A549 (cell line): ENCODE results near the gene RHOT1.

Experiments
- CBX2 ChIP-seq: fragments of 200-600 bp; sonication (generic); IDR thresholded peaks from 2 replicates; pipeline ENCODE4 v1.6.1; 2016; ENCODE audit warnings: low read depth, mild to moderate bottlenecking, borderline replicate concordance
- CEBPB ChIP-seq, 2 experiments: fragments of >200 bp in 1 of 2; sonication (Bioruptor Twin) in 1 of 2; formaldehyde crosslinking in 1 of 2; IDR thresholded peaks; 2 replicates each; pipeline ENCODE4 v1.6.1; 2012 to 2016
- CTCF ChIP-seq: fragments of >200 bp; sonication (Bioruptor Twin); formaldehyde crosslinking; IDR thresholded peaks from 3 replicates; pipeline ENCODE4 v1.5.1; 2016
- EHMT2 ChIP-seq: fragments of 200-600 bp; sonication (generic); IDR thresholded peaks from 2 replicates; pipeline ENCODE4 v1.6.1; 2016; ENCODE audit warnings: antibody characterized with exemption, low read depth, mild to moderate bottlenecking, moderate library complexity
- JUNB ChIP-seq: fragments of >200 bp; sonication (Bioruptor Twin); formaldehyde crosslinking; IDR thresholded peaks from 2 replicates; pipeline ENCODE4 v1.6.1; 2016
- MAX ChIP-seq: IDR thresholded peaks from 2 replicates; pipeline ENCODE4 v1.6.1; 2012
- POLR2A ChIP-seq: IDR thresholded peaks from 2 replicates; pipeline ENCODE4 v1.6.1; 2012; ENCODE audit warnings: mild to moderate bottlenecking, low read length
- RAD21 ChIP-seq, 2 experiments: fragments of >200 bp in 1 of 2; sonication (Bioruptor Twin) in 1 of 2; formaldehyde crosslinking in 1 of 2; IDR thresholded peaks in 1 of 2; conservative IDR thresholded peaks in 1 of 2; 2 replicates in 1 of 2; 3 replicates in 1 of 2; pipeline ENCODE4 v1.6.1; 2012 to 2018; ENCODE audit warnings: inconsistent platforms in 1 of 2
- REST ChIP-seq: fragments of 200-600 bp; sonication (generic); IDR thresholded peaks from 2 replicates; pipeline ENCODE4 v1.6.1; 2016; ENCODE audit warnings: antibody characterized with exemption, mild to moderate bottlenecking, moderate library complexity
- RNF2 ChIP-seq: fragments of 200-600 bp; sonication (generic); IDR thresholded peaks from 2 replicates; pipeline ENCODE4 v1.6.1; 2016; ENCODE audit warnings: low read depth, mild to moderate bottlenecking, antibody characterized with exemption, moderate library complexity, borderline replicate concordance
- ZC3H11A ChIP-seq: fragments of 450-650 bp; IDR thresholded peaks from 2 replicates; pipeline ENCODE4 v1.6.1; 2014; ENCODE audit warnings: antibody characterized with exemption, mild to moderate bottlenecking

GRCh38 chr17:32102172-32102571 lies 40.1 kb upstream of the RHOT1 start:
- TF ChIP-seq REST (no peak), CEBPB (IDR thresholded peaks at IDR 0.05) (no peak), POLR2A (no peak), CTCF (no peak), MAX (no peak), RAD21 (conservative IDR thresholded peaks at IDR 0.05 in 1 of 2, IDR thresholded peaks at IDR 0.05 in 1 of 2) (no peak), CBX2 (no peak), ZC3H11A (no peak), EHMT2 (no peak), JUNB (no peak), RNF2 (no peak)
